IPS-18c (cell line): Measurements from ENCODE around the gene EDN3.
"Not testable (repeated sequence)": the region's sequence is repeated elsewhere in the genome, so short reads cannot be mapped to it uniquely, and the experiment has no call there.

Source experiments
- H3K4me3 ChIP-seq: 2 replicates; pipeline ENCODE4 v1.7.0; 2013; ENCODE audit warnings: low read depth, mild to moderate bottlenecking, low read length, moderate library complexity; ENCODE audit not compliant: insufficient read depth
- H3K9me3 ChIP-seq: one replicate; pipeline ENCODE4 v1.6.1; 2013; ENCODE audit warnings: mild to moderate bottlenecking, low read length, moderate library complexity; ENCODE audit not compliant: control insufficient read depth, insufficient read depth

Gene EDN3

GRCh38 chr20:59350330-59351156 is 50.1 kb downstream of the EDN3 start:
- Histone ChIP-seq H3K4me3 (no peak overlapping the region), H3K9me3 (no peaks in the 10 kb centered on the region)

- no peaks in the 10 kb centered on the region for H3K9me3 ChIP-seq
- no peak overlapping the region for H3K4me3 ChIP-seq
These were observed 51.0 kb downstream of the EDN3 start for GRCh38 chr20:59351157-59352040.

- no peak overlapping the region for H3K4me3 ChIP-seq
- no peaks in the 10 kb centered on the region for H3K9me3 ChIP-seq
These were observed 52.1 kb downstream of the EDN3 start for GRCh38 chr20:59352541-59352940.

- Histone ChIP-seq H3K9me3 (no peaks in the 10 kb centered on the region), H3K4me3 (no peak overlapping the region)
These were observed 52.6 kb downstream of the EDN3 start for GRCh38 chr20:59352990-59353389.

GRCh38 chr20:59354460-59354859 is 54.0 kb downstream of the EDN3 start:
- no peaks in the 10 kb centered on the region for H3K9me3 ChIP-seq

GRCh38 chr20:59355242-59355641 is 54.8 kb downstream of the EDN3 start:
- no peaks in the 10 kb centered on the region for H3K9me3 ChIP-seq

More at GRCh38 chr20:59354460-59354859, 54.0 kb downstream of the EDN3 start:
- H3K4me3 ChIP-seq = no peak overlapping the region

GRCh38 chr20:59356662-59357165 is 56.3 kb downstream of the EDN3 start:
- Histone ChIP-seq H3K4me3 (no peak overlapping the region), H3K9me3 (no peaks in the 10 kb centered on the region)

More at GRCh38 chr20:59355242-59355641, 54.8 kb downstream of the EDN3 start:
- no peak overlapping the region for H3K4me3 ChIP-seq

- H3K9me3 ChIP-seq, H3K4me3 ChIP-seq: not testable (repeated sequence)
These were observed 58.4 kb downstream of the EDN3 start for GRCh38 chr20:59358793-59359192.

- Histone ChIP-seq H3K9me3 (peaks cover 2% of the 10 kb centered on the region), H3K4me3 (no peak overlapping the region)
These were observed 59.7 kb downstream of the EDN3 start for GRCh38 chr20:59359906-59360725.

- Histone ChIP-seq H3K9me3 (peaks cover 2% of the 10 kb centered on the region), H3K4me3 (no peak overlapping the region)
These were observed 60.5 kb downstream of the EDN3 start for GRCh38 chr20:59360934-59361333.

GRCh38 chr20:59361411-59361810 is 61.0 kb downstream of the EDN3 start:
- peaks cover 2% of the 10 kb centered on the region for H3K9me3 ChIP-seq
- no peak overlapping the region for H3K4me3 ChIP-seq

GRCh38 chr20:59363101-59363500 is 62.7 kb downstream of the EDN3 start:
- Histone ChIP-seq H3K4me3 (no peak overlapping the region), H3K9me3 (peaks cover 2% of the 10 kb centered on the region)

- peaks cover 2% of the 10 kb centered on the region for H3K9me3 ChIP-seq
- no peak overlapping the region for H3K4me3 ChIP-seq
These were observed 64.2 kb downstream of the EDN3 start for GRCh38 chr20:59364611-59365010.

- Histone ChIP-seq H3K9me3 (peaks cover 2% of the 10 kb centered on the region), H3K4me3 (no peak overlapping the region)
These were observed 65.3 kb downstream of the EDN3 start for GRCh38 chr20:59365611-59366285.

GRCh38 chr20:59371431-59371830 is 71.0 kb downstream of the EDN3 start:
- H3K9me3 ChIP-seq = no peaks in the 10 kb centered on the region
- no peak overlapping the region for H3K4me3 ChIP-seq

GRCh38 chr20:59374261-59374660 is 73.8 kb downstream of the EDN3 start:
- no peak overlapping the region for H3K4me3 ChIP-seq
- peaks cover 3% of the 10 kb centered on the region for H3K9me3 ChIP-seq

- H3K4me3 ChIP-seq = no peak overlapping the region
- H3K9me3 ChIP-seq = peaks cover 3% of the 10 kb centered on the region
These were observed 75.1 kb downstream of the EDN3 start for GRCh38 chr20:59375541-59375940.
